ENCODE results near the gene RABGEF1. TPM values are rescaled to one million over a fixed set of nuclear protein-coding genes. Genes with fewer than 3 reads are reported as not detected.

Gene RABGEF1
- total and polyA plus RNA-seq, 9 of the 15 experiments (the other 6 are each of a cell fraction or from before 2014, with no cell fraction given): 7.0 to 29.3 (median 20.5) TPM

DNA sequence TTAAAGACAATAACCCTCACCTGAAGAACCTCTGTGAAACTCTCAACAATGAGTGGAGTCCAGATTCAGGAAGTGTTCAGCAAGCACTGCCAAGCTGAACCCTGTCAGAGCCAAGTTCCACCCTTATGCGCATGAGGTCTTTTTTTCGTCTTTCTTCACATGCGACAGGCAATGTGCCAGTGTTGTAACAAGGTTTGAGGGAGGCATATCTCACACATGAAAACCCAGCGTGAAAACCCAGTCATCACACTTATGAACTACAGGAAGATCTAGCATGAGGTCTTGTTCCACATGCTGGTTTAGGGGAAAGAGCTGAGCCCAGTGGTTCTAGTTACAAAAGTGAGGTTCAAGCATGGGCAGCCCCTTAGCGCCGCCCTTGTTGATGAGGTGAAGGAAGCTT, 49.7 kb downstream of the RABGEF1 start (continued):
- TF ChIP-seq, protein P1, sequence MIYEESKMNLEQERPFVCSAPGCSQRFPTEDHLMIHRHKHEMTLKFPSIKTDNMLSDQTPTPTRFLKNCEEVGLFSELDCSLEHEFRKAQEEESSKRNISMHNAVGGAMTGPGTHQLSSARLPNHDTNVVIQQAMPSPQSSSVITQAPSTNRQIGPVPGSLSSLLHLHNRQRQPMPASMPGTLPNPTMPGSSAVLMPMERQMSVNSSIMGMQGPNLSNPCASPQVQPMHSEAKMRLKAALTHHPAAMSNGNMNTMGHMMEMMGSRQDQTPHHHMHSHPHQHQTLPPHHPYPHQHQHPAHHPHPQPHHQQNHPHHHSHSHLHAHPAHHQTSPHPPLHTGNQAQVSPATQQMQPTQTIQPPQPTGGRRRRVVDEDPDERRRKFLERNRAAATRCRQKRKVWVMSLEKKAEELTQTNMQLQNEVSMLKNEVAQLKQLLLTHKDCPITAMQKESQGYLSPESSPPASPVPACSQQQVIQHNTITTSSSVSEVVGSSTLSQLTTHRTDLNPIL (CRISPR knock-in tag; IDR thresholded peaks at IDR 0.05): no peak
- TF ChIP-seq, protein P2, sequence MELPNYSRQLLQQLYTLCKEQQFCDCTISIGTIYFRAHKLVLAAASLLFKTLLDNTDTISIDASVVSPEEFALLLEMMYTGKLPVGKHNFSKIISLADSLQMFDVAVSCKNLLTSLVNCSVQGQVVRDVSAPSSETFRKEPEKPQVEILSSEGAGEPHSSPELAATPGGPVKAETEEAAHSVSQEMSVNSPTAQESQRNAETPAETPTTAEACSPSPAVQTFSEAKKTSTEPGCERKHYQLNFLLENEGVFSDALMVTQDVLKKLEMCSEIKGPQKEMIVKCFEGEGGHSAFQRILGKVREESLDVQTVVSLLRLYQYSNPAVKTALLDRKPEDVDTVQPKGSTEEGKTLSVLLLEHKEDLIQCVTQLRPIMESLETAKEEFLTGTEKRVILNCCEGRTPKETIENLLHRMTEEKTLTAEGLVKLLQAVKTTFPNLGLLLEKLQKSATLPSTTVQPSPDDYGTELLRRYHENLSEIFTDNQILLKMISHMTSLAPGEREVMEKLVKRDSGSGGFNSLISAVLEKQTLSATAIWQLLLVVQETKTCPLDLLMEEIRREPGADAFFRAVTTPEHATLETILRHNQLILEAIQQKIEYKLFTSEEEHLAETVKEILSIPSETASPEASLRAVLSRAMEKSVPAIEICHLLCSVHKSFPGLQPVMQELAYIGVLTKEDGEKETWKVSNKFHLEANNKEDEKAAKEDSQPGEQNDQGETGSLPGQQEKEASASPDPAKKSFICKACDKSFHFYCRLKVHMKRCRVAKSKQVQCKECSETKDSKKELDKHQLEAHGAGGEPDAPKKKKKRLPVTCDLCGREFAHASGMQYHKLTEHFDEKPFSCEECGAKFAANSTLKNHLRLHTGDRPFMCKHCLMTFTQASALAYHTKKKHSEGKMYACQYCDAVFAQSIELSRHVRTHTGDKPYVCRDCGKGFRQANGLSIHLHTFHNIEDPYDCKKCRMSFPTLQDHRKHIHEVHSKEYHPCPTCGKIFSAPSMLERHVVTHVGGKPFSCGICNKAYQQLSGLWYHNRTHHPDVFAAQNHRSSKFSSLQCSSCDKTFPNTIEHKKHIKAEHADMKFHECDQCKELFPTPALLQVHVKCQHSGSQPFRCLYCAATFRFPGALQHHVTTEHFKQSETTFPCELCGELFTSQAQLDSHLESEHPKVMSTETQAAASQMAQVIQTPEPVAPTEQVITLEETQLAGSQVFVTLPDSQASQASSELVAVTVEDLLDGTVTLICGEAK (IDR thresholded peaks at IDR 0.05): no peak
- TF ChIP-seq, protein P2 (CRISPR knock-in tag; IDR thresholded peaks at IDR 0.05): no peak
- TF ChIP-seq HOXB6 (CRISPR knock-in tag; IDR thresholded peaks at IDR 0.05; ENCODE audit: borderline replicate concordance): no peak
- no peak for TF ChIP-seq ZNF644 (tag; IDR thresholded peaks at IDR 0.05; ENCODE audit: low read depth)
- TF ChIP-seq ZNF274 (IDR thresholded peaks at IDR 0.05; ENCODE audit: borderline replicate concordance, low read depth, low read length): no peak
- TF ChIP-seq RBBP5 (IDR thresholded peaks at IDR 0.05; ENCODE audit: borderline replicate concordance, insufficient read depth, low read length, poor library complexity, severe bottlenecking): no peak
- no peak for TF ChIP-seq RBM14 (IDR thresholded peaks at IDR 0.05; ENCODE audit: borderline replicate concordance, insufficient read depth, low read depth, low read length)
- no peak for TF ChIP-seq RBM15 (IDR thresholded peaks at IDR 0.05; ENCODE audit: insufficient read depth, low read length)
- no peak for TF ChIP-seq NONO (IDR thresholded peaks at IDR 0.05; ENCODE audit: low read depth in 2 of 2, low read length in 1 of 2)
- no peak for TF ChIP-seq CBX1 (IDR thresholded peaks at IDR 0.05; ENCODE audit: low read depth)
- TF ChIP-seq PYGO2 (tag; IDR thresholded peaks at IDR 0.05): no peak
- TF ChIP-seq, protein P3, sequence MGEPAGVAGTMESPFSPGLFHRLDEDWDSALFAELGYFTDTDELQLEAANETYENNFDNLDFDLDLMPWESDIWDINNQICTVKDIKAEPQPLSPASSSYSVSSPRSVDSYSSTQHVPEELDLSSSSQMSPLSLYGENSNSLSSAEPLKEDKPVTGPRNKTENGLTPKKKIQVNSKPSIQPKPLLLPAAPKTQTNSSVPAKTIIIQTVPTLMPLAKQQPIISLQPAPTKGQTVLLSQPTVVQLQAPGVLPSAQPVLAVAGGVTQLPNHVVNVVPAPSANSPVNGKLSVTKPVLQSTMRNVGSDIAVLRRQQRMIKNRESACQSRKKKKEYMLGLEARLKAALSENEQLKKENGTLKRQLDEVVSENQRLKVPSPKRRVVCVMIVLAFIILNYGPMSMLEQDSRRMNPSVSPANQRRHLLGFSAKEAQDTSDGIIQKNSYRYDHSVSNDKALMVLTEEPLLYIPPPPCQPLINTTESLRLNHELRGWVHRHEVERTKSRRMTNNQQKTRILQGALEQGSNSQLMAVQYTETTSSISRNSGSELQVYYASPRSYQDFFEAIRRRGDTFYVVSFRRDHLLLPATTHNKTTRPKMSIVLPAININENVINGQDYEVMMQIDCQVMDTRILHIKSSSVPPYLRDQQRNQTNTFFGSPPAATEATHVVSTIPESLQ (CRISPR knock-in tag; IDR thresholded peaks at IDR 0.05): no peak
